ENCODE results near the gene MTCH1. TPM values are rescaled to one million over a fixed set of nuclear protein-coding genes. Genes with fewer than 3 reads are reported as not detected.

Gene MTCH1
- total RNA-seq, 1 donor from 2014 or later, result 175 TPM

GRCh38 chr6:36929607-36930006, 56.4 kb downstream of the MTCH1 start:
- H3K4me3 ChIP-seq, result no peak overlapping the region
- no peak for DNase-seq (ENCODE audit: low spot score in 2 of 2)
- H3K9me3 ChIP-seq, result no peaks in the 10 kb centered on the region
- no peak for TF ChIP-seq CTCF (IDR thresholded peaks at IDR 0.05)
- peaks cover 0 to 4% of the 10 kb centered on the region in 2 donors for H3K4me1 ChIP-seq
- H3K36me3 ChIP-seq, result peaks cover 6 to 7% of the 10 kb centered on the region in 2 donors
- H3K27ac ChIP-seq, result no peak overlapping the region
- intact Hi-C loops (cut with DNase I), result loop anchor here (5.0 kb wide), 1 partner anchor 38 kb away; no protein-coding TSS in a partner anchor
- no peaks in the 10 kb centered on the region for H3K27me3 ChIP-seq

GRCh38 chr6:36929152-36929551, 56.8 kb downstream of the MTCH1 start:
- Histone ChIP-seq H3K36me3 (peaks cover 10 to 11% of the 10 kb centered on the region in 2 donors), H3K4me3 (no peak overlapping the region), H3K9me3 (no peaks in the 10 kb centered on the region), H3K4me1 (peaks cover 0 to 4% of the 10 kb centered on the region in 2 donors), H3K27me3 (no peaks in the 10 kb centered on the region), H3K27ac (no peak overlapping the region)
- no peak for DNase-seq (ENCODE audit: low spot score in 2 of 2)
- no peak for TF ChIP-seq CTCF (IDR thresholded peaks at IDR 0.05)
- intact Hi-C loops (cut with DNase I), result no loop called here

- Histone ChIP-seq H3K27me3 (no peaks in the 10 kb centered on the region), H3K4me3 (no peak overlapping the region), H3K4me1 (peaks cover 0 to 4% of the 10 kb centered on the region in 2 donors), H3K9me3 (no peaks in the 10 kb centered on the region), H3K27ac (no peak overlapping the region), H3K36me3 (peaks cover 15 to 17% of the 10 kb centered on the region in 2 donors)
- DNase-seq (ENCODE audit: low spot score in 2 of 2), result no peak
- intact Hi-C loops (cut with DNase I), result no loop called here
- no peak for TF ChIP-seq CTCF (IDR thresholded peaks at IDR 0.05)
Measured at GRCh38 chr6:36928547-36928918, 57.5 kb downstream of the MTCH1 start.

GRCh38 chr6:36927691-36928546, 58.1 kb downstream of the MTCH1 start:
- no peak for TF ChIP-seq CTCF (IDR thresholded peaks at IDR 0.05)
- Histone ChIP-seq H3K9me3 (no peaks in the 10 kb centered on the region), H3K4me3 (no peak overlapping the region), H3K4me1 (peaks cover 0 to 4% of the 10 kb centered on the region in 2 donors), H3K36me3 (peaks cover 21 to 23% of the 10 kb centered on the region in 2 donors), H3K27ac (peak overlapping the region in 1 of 2 donors; percentile 22), H3K27me3 (no peaks in the 10 kb centered on the region)
- DNase-seq (ENCODE audit: low spot score in 2 of 2), result no peak
- intact Hi-C loops (cut with DNase I), result no loop called here

- no peak for TF ChIP-seq CTCF (IDR thresholded peaks at IDR 0.05)
- Histone ChIP-seq H3K36me3 (peaks cover 21 to 27% of the 10 kb centered on the region in 2 donors), H3K27me3 (no peaks in the 10 kb centered on the region), H3K4me1 (peaks cover 0 to 4% of the 10 kb centered on the region in 2 donors), H3K4me3 (no peak overlapping the region), H3K27ac (peak overlapping the region in 1 of 2 donors; percentile 22), H3K9me3 (no peaks in the 10 kb centered on the region)
- intact Hi-C loops (cut with DNase I), result no loop called here
- DNase-seq (ENCODE audit: low spot score in 2 of 2), result no peak
Measured at GRCh38 chr6:36926708-36927513, 59.1 kb downstream of the MTCH1 start.
